WTC11 (cell line): ENCODE measurements around the gene PPP1R9A. TPM values are rescaled to one million over a fixed set of nuclear protein-coding genes. Genes with fewer than 3 reads are reported as not detected.
A peak's percentile ranks its signal among the peaks of the same experiment; 100 is the strongest.

Source experiments
- ATAC-seq: fragments of 200-7000 bp; cut with Tn5 transposase; 2 replicates; pipeline ENCODE4 v1.10.0; 2021; ENCODE audit warnings: mild to moderate bottlenecking, moderate library complexity
- CTCF ChIA-PET: fragments of 300-600 bp; sonication (Branson Sonifier 250); formaldehyde crosslinking; loops from one replicate; lab custom pipeline; 2021; ENCODE audit warnings: antibody characterized with exemption; lab: Charles Lee
- POLR2A ChIA-PET: fragments of 350-600 bp; sonication (Branson Sonifier 250); formaldehyde crosslinking; loops from one replicate; lab custom pipeline; 2021; ENCODE audit warnings: antibody characterized with exemption; lab: Charles Lee
- DNase-seq: peaks from one replicate; pipeline ENCODE4 v3.0.0; 2021; ENCODE audit warnings: low spot score
- H3K27ac Mint-ChIP-seq: 2 replicates; pipeline ENCODE4 v1.8.0; 2021; ENCODE audit warnings: mixed read lengths
- H3K27me3 Mint-ChIP-seq: 2 replicates; pipeline ENCODE4 v1.8.0; 2021; ENCODE audit warnings: low read depth, mild to moderate bottlenecking, moderate library complexity, mixed read lengths
- H3K36me3 Mint-ChIP-seq: 2 replicates; pipeline ENCODE4 v1.8.0; 2021; ENCODE audit warnings: mixed read lengths
- H3K4me1 Mint-ChIP-seq: 2 replicates; pipeline ENCODE4 v1.8.0; 2022; ENCODE audit warnings: mixed read lengths
- H3K4me3 Mint-ChIP-seq: 2 replicates; pipeline ENCODE4 v1.8.0; 2021; ENCODE audit warnings: mild to moderate bottlenecking, moderate library complexity, mixed read lengths
- H3K9me3 Mint-ChIP-seq: 2 replicates; pipeline ENCODE4 v1.8.0; 2021; ENCODE audit warnings: mixed read lengths
- ARID4B ChIP-seq: sonication (generic); formaldehyde crosslinking; IDR thresholded peaks from 2 replicates; pipeline ENCODE4 v1.8.0; 2023; ENCODE audit warnings: missing genetic modification reagents, mild to moderate bottlenecking, borderline replicate concordance
- ATF1 ChIP-seq: sonication (generic); formaldehyde crosslinking; IDR thresholded peaks from 2 replicates; pipeline ENCODE4 v1.8.1; 2023; ENCODE audit warnings: mild to moderate bottlenecking, moderate library complexity, missing genetic modification reagents
- E2F4 ChIP-seq: sonication (generic); formaldehyde crosslinking; IDR thresholded peaks from 2 replicates; pipeline ENCODE4 v1.8.1; 2022; ENCODE audit warnings: low read depth, mild to moderate bottlenecking, moderate library complexity, missing genetic modification reagents, borderline replicate concordance
- FOXP1 ChIP-seq: sonication (generic); formaldehyde crosslinking; IDR thresholded peaks from 2 replicates; pipeline ENCODE4 v1.8.0; 2022; ENCODE audit warnings: missing genetic modification reagents, mild to moderate bottlenecking, moderate library complexity, borderline replicate concordance
- GRHL2 ChIP-seq: fragments of 250-450 bp; sonication (Bioruptor Pico); IDR thresholded peaks from 2 replicates; pipeline ENCODE4 v1.8.0; 2022; ENCODE audit warnings: mild to moderate bottlenecking, moderate library complexity; ENCODE audit not compliant: insufficient replicate concordance, severe bottlenecking
- JAZF1 ChIP-seq: fragments of 250-450 bp; sonication (Bioruptor Pico); IDR thresholded peaks from 2 replicates; pipeline ENCODE4 v1.9.0; 2021; ENCODE audit warnings: moderate library complexity, mild to moderate bottlenecking, inconsistent platforms
- KAT7 ChIP-seq: sonication (generic); formaldehyde crosslinking; IDR thresholded peaks from 2 replicates; pipeline ENCODE4 v1.8.1; 2023; ENCODE audit warnings: missing genetic modification reagents, mild to moderate bottlenecking, borderline replicate concordance
- NR2C2 ChIP-seq: sonication (generic); formaldehyde crosslinking; IDR thresholded peaks from 2 replicates; pipeline ENCODE4 v1.8.0; 2022; ENCODE audit warnings: mild to moderate bottlenecking, missing genetic modification reagents
- SMAD3 ChIP-seq: sonication (generic); formaldehyde crosslinking; IDR thresholded peaks from 2 replicates; pipeline ENCODE4 v1.8.0; 2022; ENCODE audit warnings: missing genetic modification reagents, mild to moderate bottlenecking, borderline replicate concordance
- TEAD4 ChIP-seq: sonication (generic); formaldehyde crosslinking; IDR thresholded peaks from 2 replicates; pipeline ENCODE4 v1.8.0; 2022; ENCODE audit warnings: mild to moderate bottlenecking, missing genetic modification reagents
- TP53 ChIP-seq: sonication (generic); formaldehyde crosslinking; IDR thresholded peaks from 2 replicates; pipeline ENCODE4 v1.8.1; 2023; ENCODE audit warnings: mild to moderate bottlenecking, missing genetic modification reagents
- ZBTB43 ChIP-seq: sonication (generic); formaldehyde crosslinking; IDR thresholded peaks from 2 replicates; pipeline ENCODE4 v1.8.1; 2023; ENCODE audit warnings: mild to moderate bottlenecking, missing genetic modification reagents
- ZNF219 ChIP-seq: sonication (generic); formaldehyde crosslinking; IDR thresholded peaks from 2 replicates; pipeline ENCODE4 v1.8.0; 2023; ENCODE audit warnings: missing genetic modification reagents, mild to moderate bottlenecking, borderline replicate concordance
- ZNF416 ChIP-seq: fragments of 250-450 bp; sonication (Bioruptor Pico); IDR thresholded peaks from 2 replicates; pipeline ENCODE4 v1.9.0; 2021; ENCODE audit warnings: mild to moderate bottlenecking, inconsistent platforms
- total RNA-seq: library from RNA; stranded (reverse); gene quantifications from 3 replicates; pipeline ENCODE4 v1.2.3, GENCODE V29; 2021
- TF ChIP-seq, protein P1 (sequence below): fragments of 250-450 bp; sonication (Bioruptor Pico); conservative IDR thresholded peaks from 2 replicates; pipeline ENCODE4 v1.9.0; 2021; ENCODE audit warnings: mild to moderate bottlenecking
- TF ChIP-seq, protein P2 (sequence below): fragments of 250-450 bp; sonication (Bioruptor Pico); IDR thresholded peaks from 2 replicates; pipeline ENCODE4 v1.9.0; 2021; ENCODE audit warnings: mild to moderate bottlenecking, borderline replicate concordance
- TF ChIP-seq, protein P3 (sequence below): sonication (generic); formaldehyde crosslinking; IDR thresholded peaks from 2 replicates; pipeline ENCODE4 v1.8.1; 2023; ENCODE audit warnings: mild to moderate bottlenecking, moderate library complexity, missing genetic modification reagents
- TF ChIP-seq, protein P4 (sequence below): sonication (generic); formaldehyde crosslinking; IDR thresholded peaks from 2 replicates; pipeline ENCODE4 v1.8.1; 2023; ENCODE audit warnings: mild to moderate bottlenecking, missing genetic modification reagents, borderline replicate concordance

PPP1R9A gene
- total RNA-seq, 1 experiment from 2014 or later = 16.8 TPM

- CTCF ChIA-PET = interaction anchor here (0.6 to 1.0 kb wide), 2 partner anchors 16 to 814 kb away, joined by 3 read pairs; no protein-coding TSS in a partner anchor
- TF ChIP-seq KAT7 (CRISPR knock-in tag) (no peak), JAZF1 (no peak), E2F4 (CRISPR knock-in tag) (no peak), TP53 (no peak), TEAD4 (CRISPR knock-in tag) (no peak), ATF1 (no peak), SMAD3 (CRISPR knock-in tag) (no peak), GRHL2 (CRISPR knock-in tag) (no peak), FOXP1 (CRISPR knock-in tag) (no peak), ZNF416 (CRISPR knock-in tag) (no peak), ZBTB43 (no peak), NR2C2 (CRISPR knock-in tag) (no peak), ARID4B (CRISPR knock-in tag) (no peak), ZNF219 (CRISPR knock-in tag) (no peak)
- TF ChIP-seq, protein P1, sequence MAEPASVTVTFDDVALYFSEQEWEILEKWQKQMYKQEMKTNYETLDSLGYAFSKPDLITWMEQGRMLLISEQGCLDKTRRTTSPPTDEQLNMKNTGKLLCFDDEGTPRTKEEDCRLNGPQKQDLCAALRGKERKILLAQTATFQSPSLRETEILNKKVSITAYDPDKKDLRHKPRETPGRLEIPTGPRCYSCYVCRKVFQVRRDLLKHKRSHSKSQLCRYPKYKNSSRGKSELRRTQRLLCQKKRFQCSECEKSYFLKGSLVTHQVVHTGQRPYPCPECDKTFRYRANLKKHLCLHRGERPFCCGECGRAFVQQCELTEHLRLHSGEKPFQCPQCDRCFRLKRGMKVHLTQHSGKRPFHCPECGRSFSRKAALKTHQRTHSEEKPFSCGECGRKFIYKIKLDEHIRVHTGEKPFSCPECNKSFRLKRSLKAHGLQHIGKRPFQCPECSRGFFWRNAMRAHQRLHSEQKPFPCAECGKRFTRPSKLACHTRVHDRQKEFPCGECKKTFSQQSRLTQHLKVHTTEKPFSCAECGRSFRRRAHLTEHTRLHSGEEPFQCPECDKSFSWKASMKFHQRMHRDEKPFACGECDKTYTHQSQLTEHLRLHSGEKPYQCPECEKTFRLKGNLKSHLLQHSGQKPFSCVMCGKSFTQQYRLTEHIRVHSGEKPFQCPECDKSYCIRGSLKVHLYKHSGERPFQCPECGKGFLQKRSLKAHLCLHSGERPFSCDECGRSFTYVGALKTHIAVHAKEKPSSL = no peak
- TF ChIP-seq, protein P2, sequence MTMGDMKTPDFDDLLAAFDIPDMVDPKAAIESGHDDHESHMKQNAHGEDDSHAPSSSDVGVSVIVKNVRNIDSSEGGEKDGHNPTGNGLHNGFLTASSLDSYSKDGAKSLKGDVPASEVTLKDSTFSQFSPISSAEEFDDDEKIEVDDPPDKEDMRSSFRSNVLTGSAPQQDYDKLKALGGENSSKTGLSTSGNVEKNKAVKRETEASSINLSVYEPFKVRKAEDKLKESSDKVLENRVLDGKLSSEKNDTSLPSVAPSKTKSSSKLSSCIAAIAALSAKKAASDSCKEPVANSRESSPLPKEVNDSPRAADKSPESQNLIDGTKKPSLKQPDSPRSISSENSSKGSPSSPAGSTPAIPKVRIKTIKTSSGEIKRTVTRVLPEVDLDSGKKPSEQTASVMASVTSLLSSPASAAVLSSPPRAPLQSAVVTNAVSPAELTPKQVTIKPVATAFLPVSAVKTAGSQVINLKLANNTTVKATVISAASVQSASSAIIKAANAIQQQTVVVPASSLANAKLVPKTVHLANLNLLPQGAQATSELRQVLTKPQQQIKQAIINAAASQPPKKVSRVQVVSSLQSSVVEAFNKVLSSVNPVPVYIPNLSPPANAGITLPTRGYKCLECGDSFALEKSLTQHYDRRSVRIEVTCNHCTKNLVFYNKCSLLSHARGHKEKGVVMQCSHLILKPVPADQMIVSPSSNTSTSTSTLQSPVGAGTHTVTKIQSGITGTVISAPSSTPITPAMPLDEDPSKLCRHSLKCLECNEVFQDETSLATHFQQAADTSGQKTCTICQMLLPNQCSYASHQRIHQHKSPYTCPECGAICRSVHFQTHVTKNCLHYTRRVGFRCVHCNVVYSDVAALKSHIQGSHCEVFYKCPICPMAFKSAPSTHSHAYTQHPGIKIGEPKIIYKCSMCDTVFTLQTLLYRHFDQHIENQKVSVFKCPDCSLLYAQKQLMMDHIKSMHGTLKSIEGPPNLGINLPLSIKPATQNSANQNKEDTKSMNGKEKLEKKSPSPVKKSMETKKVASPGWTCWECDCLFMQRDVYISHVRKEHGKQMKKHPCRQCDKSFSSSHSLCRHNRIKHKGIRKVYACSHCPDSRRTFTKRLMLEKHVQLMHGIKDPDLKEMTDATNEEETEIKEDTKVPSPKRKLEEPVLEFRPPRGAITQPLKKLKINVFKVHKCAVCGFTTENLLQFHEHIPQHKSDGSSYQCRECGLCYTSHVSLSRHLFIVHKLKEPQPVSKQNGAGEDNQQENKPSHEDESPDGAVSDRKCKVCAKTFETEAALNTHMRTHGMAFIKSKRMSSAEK (CRISPR knock-in tag) = no peak
- TF ChIP-seq, protein P3, sequence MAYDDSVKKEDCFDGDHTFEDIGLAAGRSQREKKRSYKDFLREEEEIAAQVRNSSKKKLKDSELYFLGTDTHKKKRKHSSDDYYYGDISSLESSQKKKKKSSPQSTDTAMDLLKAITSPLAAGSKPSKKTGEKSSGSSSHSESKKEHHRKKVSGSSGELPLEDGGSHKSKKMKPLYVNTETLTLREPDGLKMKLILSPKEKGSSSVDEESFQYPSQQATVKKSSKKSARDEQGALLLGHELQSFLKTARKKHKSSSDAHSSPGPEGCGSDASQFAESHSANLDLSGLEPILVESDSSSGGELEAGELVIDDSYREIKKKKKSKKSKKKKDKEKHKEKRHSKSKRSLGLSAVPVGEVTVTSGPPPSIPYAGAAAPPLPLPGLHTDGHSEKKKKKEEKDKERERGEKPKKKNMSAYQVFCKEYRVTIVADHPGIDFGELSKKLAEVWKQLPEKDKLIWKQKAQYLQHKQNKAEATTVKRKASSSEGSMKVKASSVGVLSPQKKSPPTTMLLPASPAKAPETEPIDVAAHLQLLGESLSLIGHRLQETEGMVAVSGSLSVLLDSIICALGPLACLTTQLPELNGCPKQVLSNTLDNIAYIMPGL (CRISPR knock-in tag) = no peak
- TF ChIP-seq, protein P4, sequence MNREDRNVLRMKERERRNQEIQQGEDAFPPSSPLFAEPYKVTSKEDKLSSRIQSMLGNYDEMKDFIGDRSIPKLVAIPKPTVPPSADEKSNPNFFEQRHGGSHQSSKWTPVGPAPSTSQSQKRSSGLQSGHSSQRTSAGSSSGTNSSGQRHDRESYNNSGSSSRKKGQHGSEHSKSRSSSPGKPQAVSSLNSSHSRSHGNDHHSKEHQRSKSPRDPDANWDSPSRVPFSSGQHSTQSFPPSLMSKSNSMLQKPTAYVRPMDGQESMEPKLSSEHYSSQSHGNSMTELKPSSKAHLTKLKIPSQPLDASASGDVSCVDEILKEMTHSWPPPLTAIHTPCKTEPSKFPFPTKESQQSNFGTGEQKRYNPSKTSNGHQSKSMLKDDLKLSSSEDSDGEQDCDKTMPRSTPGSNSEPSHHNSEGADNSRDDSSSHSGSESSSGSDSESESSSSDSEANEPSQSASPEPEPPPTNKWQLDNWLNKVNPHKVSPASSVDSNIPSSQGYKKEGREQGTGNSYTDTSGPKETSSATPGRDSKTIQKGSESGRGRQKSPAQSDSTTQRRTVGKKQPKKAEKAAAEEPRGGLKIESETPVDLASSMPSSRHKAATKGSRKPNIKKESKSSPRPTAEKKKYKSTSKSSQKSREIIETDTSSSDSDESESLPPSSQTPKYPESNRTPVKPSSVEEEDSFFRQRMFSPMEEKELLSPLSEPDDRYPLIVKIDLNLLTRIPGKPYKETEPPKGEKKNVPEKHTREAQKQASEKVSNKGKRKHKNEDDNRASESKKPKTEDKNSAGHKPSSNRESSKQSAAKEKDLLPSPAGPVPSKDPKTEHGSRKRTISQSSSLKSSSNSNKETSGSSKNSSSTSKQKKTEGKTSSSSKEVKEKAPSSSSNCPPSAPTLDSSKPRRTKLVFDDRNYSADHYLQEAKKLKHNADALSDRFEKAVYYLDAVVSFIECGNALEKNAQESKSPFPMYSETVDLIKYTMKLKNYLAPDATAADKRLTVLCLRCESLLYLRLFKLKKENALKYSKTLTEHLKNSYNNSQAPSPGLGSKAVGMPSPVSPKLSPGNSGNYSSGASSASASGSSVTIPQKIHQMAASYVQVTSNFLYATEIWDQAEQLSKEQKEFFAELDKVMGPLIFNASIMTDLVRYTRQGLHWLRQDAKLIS = no peak
- no peak for DNase-seq
- Mint-ChIP-seq H3K27ac (peak overlapping the region; percentile 77; the same call in 1 of the 2 replicates), H3K4me3 (no peak overlapping the region), H3K9me3 (no peaks in the 10 kb centered on the region), H3K36me3 (no peaks in the 10 kb centered on the region), H3K27me3 (no peaks in the 10 kb centered on the region), H3K4me1 (peaks cover 28% of the 10 kb centered on the region)
- peak; percentile 76 for ATAC-seq
- POLR2A ChIA-PET = no interaction called here
These were observed 355.5 kb downstream of the PPP1R9A start for GRCh38 chr7:95262875-95263274.
